ENCODE data around the gene SUGCT.

GRCh38 chr7:40167291-40167690 is 32.5 kb downstream of the SUGCT start:
- TF ChIP-seq KLF1 (tag by site-specific recombination; IDR thresholded peaks at IDR 0.05), result no peak
- TF ChIP-seq, protein P1, sequence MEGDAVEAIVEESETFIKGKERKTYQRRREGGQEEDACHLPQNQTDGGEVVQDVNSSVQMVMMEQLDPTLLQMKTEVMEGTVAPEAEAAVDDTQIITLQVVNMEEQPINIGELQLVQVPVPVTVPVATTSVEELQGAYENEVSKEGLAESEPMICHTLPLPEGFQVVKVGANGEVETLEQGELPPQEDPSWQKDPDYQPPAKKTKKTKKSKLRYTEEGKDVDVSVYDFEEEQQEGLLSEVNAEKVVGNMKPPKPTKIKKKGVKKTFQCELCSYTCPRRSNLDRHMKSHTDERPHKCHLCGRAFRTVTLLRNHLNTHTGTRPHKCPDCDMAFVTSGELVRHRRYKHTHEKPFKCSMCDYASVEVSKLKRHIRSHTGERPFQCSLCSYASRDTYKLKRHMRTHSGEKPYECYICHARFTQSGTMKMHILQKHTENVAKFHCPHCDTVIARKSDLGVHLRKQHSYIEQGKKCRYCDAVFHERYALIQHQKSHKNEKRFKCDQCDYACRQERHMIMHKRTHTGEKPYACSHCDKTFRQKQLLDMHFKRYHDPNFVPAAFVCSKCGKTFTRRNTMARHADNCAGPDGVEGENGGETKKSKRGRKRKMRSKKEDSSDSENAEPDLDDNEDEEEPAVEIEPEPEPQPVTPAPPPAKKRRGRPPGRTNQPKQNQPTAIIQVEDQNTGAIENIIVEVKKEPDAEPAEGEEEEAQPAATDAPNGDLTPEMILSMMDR (tag by site-specific recombination; IDR thresholded peaks at IDR 0.05), result no peak

All from HEK293 (cell line).